HEK293 (cell line): ENCODE measurements around the gene RCOR1.
"Not testable (repeated sequence)": the region's sequence is repeated elsewhere in the genome, so short reads cannot be mapped to it uniquely, and the experiment has no call there.

Experiments used
- CTCF ChIA-PET: fragments of 350-600 bp; formaldehyde crosslinking; extraction: SDS; loops from one replicate; lab custom pipeline; 2021; ENCODE audit warnings: antibody characterized with exemption; lab: Yijun Ruan, JAX
- POLR2A ChIA-PET: fragments of 300-600 bp; formaldehyde crosslinking; extraction: SDS; loops from one replicate; lab custom pipeline; 2020; ENCODE audit warnings: antibody characterized with exemption, inconsistent platforms; lab: Yijun Ruan, JAX
- H3K27ac ChIP-seq: fragments of 200-500 bp; sonication (Bioruptor generic); 2 replicates; pipeline ENCODE4 v1.5.1; 2014; ENCODE audit warnings: low read depth, low read length, control low read depth, inconsistent platforms; ENCODE audit errors: extremely low read depth
- H3K36me3 ChIP-seq, 2 experiments: fragments of 200-500 bp in 1 of 2; sonication (Bioruptor generic) in 1 of 2; 1 replicate in 1 of 2; 2 replicates in 1 of 2; pipeline ENCODE4 v1.5.1; 2014 to 2017; ENCODE audit warnings: inconsistent platforms in 2 of 2, low read length in 2 of 2; ENCODE audit not compliant: control insufficient read depth in 2 of 2, insufficient read depth in 1 of 2
- H3K4me1 ChIP-seq: fragments of 200-500 bp; sonication (Bioruptor generic); 2 replicates; pipeline ENCODE4 v1.5.1; 2014; ENCODE audit warnings: mild to moderate bottlenecking, low read length, inconsistent platforms; ENCODE audit not compliant: control insufficient read depth, insufficient read depth
- H3K4me3 ChIP-seq: 2 replicates; pipeline ENCODE4 v1.5.1; 2011; ENCODE audit warnings: low read depth, mild to moderate bottlenecking, control low read depth, low read length, moderate library complexity
- H3K9me3 ChIP-seq: fragments of 200-500 bp; sonication (Bioruptor generic); 2 replicates; pipeline ENCODE4 v1.5.1; 2014; ENCODE audit warnings: low read depth, low read length, inconsistent platforms; ENCODE audit not compliant: control insufficient read depth, insufficient read depth
- CTCF ChIP-seq: fragments of 450-650 bp; formaldehyde crosslinking; IDR thresholded peaks from 2 replicates; pipeline ENCODE4 v1.5.1; 2016; ENCODE audit warnings: missing biosample characterization, missing genetic modification characterization
- GFI1B ChIP-seq: fragments of 450-650 bp; formaldehyde crosslinking; IDR thresholded peaks from 2 replicates; pipeline ENCODE4 v1.5.1; 2016; ENCODE audit warnings: missing biosample characterization, missing genetic modification characterization
- ZNF112 ChIP-seq: fragments of 450-650 bp; formaldehyde crosslinking; IDR thresholded peaks from 2 replicates; pipeline ENCODE4 v1.5.0; 2017; ENCODE audit warnings: missing biosample characterization, missing genetic modification characterization
- ZNF19 ChIP-seq: fragments of 450-650 bp; formaldehyde crosslinking; IDR thresholded peaks from 2 replicates; pipeline ENCODE4; 2016; ENCODE audit warnings: missing biosample characterization, missing genetic modification characterization, low read depth
- ZNF211 ChIP-seq: fragments of 450-650 bp; formaldehyde crosslinking; IDR thresholded peaks from 2 replicates; pipeline ENCODE4 v1.5.1; 2016; ENCODE audit warnings: low read depth, missing biosample characterization, missing genetic modification characterization
- ZNF26 ChIP-seq: fragments of 450-650 bp; formaldehyde crosslinking; IDR thresholded peaks from 2 replicates; pipeline ENCODE4 v1.5.1; 2016; ENCODE audit warnings: missing biosample characterization, missing genetic modification characterization
- ZNF302 ChIP-seq: fragments of 450-650 bp; formaldehyde crosslinking; IDR thresholded peaks from 2 replicates; pipeline ENCODE4 v1.5.1; 2016; ENCODE audit warnings: missing biosample characterization, missing genetic modification characterization, low read depth
- ZNF449 ChIP-seq: fragments of 450-650 bp; formaldehyde crosslinking; IDR thresholded peaks from 2 replicates; pipeline ENCODE4 v1.5.1; 2017; ENCODE audit warnings: missing biosample characterization, mild to moderate bottlenecking, missing genetic modification characterization, moderate library complexity
- ZNF518A ChIP-seq: fragments of 450-650 bp; formaldehyde crosslinking; conservative IDR thresholded peaks from 2 replicates; pipeline ENCODE4 v1.5.1; 2016; ENCODE audit warnings: low read depth, missing biosample characterization, missing genetic modification characterization
- ZNF768 ChIP-seq: fragments of 450-650 bp; formaldehyde crosslinking; IDR thresholded peaks from 2 replicates; pipeline ENCODE4 v1.5.1; 2018; ENCODE audit warnings: missing biosample characterization, mild to moderate bottlenecking, missing genetic modification characterization
- ZNF785 ChIP-seq: fragments of 450-650 bp; formaldehyde crosslinking; IDR thresholded peaks from 2 replicates; pipeline ENCODE4 v1.5.1; 2016; ENCODE audit warnings: missing biosample characterization, missing genetic modification characterization

RCOR1 gene

GRCh38 chr14:102633906-102634595 lies 41.6 kb downstream of the RCOR1 start:
- POLR2A ChIA-PET = no interaction called here

GRCh38 chr14:102639611-102640010 lies 47.2 kb downstream of the RCOR1 start:
- H3K4me1 ChIP-seq, POLR2A ChIA-PET, H3K36me3 ChIP-seq, H3K9me3 ChIP-seq, H3K27ac ChIP-seq, H3K4me3 ChIP-seq: not testable (repeated sequence)
- CTCF ChIA-PET = interaction anchor here (0.6 to 1.5 kb wide), 2 partner anchors 115 to 201 kb away, joined by 4 to 6 read pairs; no protein-coding TSS in a partner anchor

More at GRCh38 chr14:102633906-102634595, 41.6 kb downstream of the RCOR1 start:
- H3K9me3 ChIP-seq = no peaks in the 10 kb centered on the region
- TF ChIP-seq ZNF518A (no peak), ZNF19 (tag by site-specific recombination) (no peak), ZNF112 (tag by site-specific recombination) (no peak), ZNF302 (tag by site-specific recombination) (no peak), GFI1B (tag by site-specific recombination) (no peak), ZNF26 (tag by site-specific recombination) (no peak), ZNF211 (tag by site-specific recombination) (no peak), ZNF785 (tag by site-specific recombination) (no peak), ZNF449 (tag by site-specific recombination) (no peak)
- H3K36me3 ChIP-seq = no peaks in the 10 kb centered on the region; a peak in 1 of 3 replicates
- peaks cover 18% of the 10 kb centered on the region for H3K4me1 ChIP-seq
- H3K27ac ChIP-seq = no peak overlapping the region
- H3K4me3 ChIP-seq = no peak overlapping the region
- CTCF ChIA-PET = interaction anchor here (2.0 kb wide), 1 partner anchor 39 kb away, joined by 7 read pairs; no protein-coding TSS in a partner anchor

GRCh38 chr14:102644523-102644922 lies 52.1 kb downstream of the RCOR1 start:
- CTCF ChIA-PET = interaction anchor here (1.3 kb wide), 1 partner anchor 50 kb away, joined by 3 read pairs; no protein-coding TSS in a partner anchor
- TF ChIP-seq GFI1B (tag by site-specific recombination) = no peak
- no peak for TF ChIP-seq CTCF (tag by site-specific recombination)
- TF ChIP-seq ZNF768 (tag by site-specific recombination) = no peak
- H3K27ac ChIP-seq = no peak overlapping the region
- H3K4me1 ChIP-seq = no peaks in the 10 kb centered on the region
- no peaks in the 10 kb centered on the region for H3K9me3 ChIP-seq
- no peaks in the 10 kb centered on the region for H3K36me3 ChIP-seq
- H3K4me3 ChIP-seq = no peak overlapping the region
- POLR2A ChIA-PET = no interaction called here
